Measurements from ENCODE around the gene MMP12.
"Not testable (repeated sequence)": the region's sequence is repeated elsewhere in the genome, so short reads cannot be mapped to it uniquely, and the experiment has no call there.

MMP12 gene

DNA sequence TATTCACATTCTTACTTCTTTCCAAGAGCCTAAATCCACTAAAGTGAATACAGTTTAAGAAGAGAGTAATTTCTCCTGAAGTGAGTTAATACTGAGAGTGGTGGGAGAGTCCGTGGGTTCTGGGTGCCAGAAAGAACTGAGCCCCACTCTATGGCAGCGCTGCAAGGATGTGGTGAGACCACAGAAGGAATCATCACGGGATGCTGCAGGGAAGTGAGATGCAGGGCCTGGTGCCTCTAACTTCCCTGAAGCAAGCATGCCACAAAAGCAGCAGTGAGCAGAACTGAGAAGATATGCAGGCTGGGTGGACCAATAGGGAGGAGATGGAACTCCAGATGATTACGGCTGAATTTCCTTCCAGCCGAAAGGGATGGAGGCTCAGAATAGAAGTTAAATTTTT lies 5.0 kb upstream of the MMP12 start:
- no peak overlapping the region for H3K4me2 ChIP-seq (ENCODE audit: low read depth, low read length, poor library complexity, severe bottlenecking)
- no peak overlapping the region for H3K9ac ChIP-seq (ENCODE audit: low read length)
- no peaks in the 10 kb centered on the region for H3K36me3 ChIP-seq (ENCODE audit: low read length)
- no peak overlapping the region for H3K27ac ChIP-seq (ENCODE audit: low read depth, low read length)
- no peak overlapping the region for H3K4me3 ChIP-seq (ENCODE audit: insufficient read depth, low read length, poor library complexity, severe bottlenecking)
- no peak for TF ChIP-seq EZH2phosphoT487 (conservative IDR thresholded peaks at IDR 0.05; ENCODE audit: low read length)
- TF ChIP-seq, protein P1, sequence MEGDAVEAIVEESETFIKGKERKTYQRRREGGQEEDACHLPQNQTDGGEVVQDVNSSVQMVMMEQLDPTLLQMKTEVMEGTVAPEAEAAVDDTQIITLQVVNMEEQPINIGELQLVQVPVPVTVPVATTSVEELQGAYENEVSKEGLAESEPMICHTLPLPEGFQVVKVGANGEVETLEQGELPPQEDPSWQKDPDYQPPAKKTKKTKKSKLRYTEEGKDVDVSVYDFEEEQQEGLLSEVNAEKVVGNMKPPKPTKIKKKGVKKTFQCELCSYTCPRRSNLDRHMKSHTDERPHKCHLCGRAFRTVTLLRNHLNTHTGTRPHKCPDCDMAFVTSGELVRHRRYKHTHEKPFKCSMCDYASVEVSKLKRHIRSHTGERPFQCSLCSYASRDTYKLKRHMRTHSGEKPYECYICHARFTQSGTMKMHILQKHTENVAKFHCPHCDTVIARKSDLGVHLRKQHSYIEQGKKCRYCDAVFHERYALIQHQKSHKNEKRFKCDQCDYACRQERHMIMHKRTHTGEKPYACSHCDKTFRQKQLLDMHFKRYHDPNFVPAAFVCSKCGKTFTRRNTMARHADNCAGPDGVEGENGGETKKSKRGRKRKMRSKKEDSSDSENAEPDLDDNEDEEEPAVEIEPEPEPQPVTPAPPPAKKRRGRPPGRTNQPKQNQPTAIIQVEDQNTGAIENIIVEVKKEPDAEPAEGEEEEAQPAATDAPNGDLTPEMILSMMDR (IDR thresholded peaks at IDR 0.05; ENCODE audit: insufficient read depth, low read length, poor library complexity, severe bottlenecking), result no peak
- no peaks in the 10 kb centered on the region for H3K79me2 ChIP-seq (ENCODE audit: insufficient read depth, low read length)
- no peaks in the 10 kb centered on the region for H3F3A ChIP-seq (ENCODE audit: insufficient read depth)
- no peaks in the 10 kb centered on the region for H3K27me3 ChIP-seq (ENCODE audit: low read length)
- H2AFZ ChIP-seq (ENCODE audit: low read depth, low read length, severe bottlenecking), result no peak overlapping the region
- no peaks in the 10 kb centered on the region for H3K9me2 ChIP-seq (replicated peaks; ENCODE audit: insufficient read depth, low read length)
- H3K9me3 ChIP-seq (ENCODE audit: insufficient read depth, low read length), result no peaks in the 10 kb centered on the region
- H4K20me1 ChIP-seq (ENCODE audit: low read depth, low read length), result no peaks in the 10 kb centered on the region

DNA sequence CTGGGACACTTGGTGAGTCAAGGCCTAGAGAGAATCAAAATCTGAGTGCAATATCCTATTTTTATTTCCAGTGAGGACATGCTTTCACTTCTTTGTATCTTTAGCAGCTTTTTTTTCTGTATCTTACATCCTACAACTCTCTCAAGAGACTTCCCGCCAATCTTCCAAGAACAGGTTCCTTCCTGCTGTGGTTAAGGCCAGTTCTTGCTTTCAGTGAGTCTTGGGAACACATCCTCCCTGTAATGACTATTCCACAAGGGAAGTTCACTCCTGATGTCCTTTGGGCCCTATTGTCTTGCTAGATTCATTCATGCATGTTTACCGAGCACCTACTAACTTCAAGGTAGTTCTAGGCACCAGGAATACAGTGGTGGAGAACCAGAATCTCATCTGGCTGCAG lies 3.8 kb upstream of the MMP12 start:
- TF ChIP-seq, protein P1 (IDR thresholded peaks at IDR 0.05; ENCODE audit: insufficient read depth, low read length, poor library complexity, severe bottlenecking), result no peak
- no peak for TF ChIP-seq EZH2phosphoT487 (conservative IDR thresholded peaks at IDR 0.05; ENCODE audit: low read length)
- H3F3A ChIP-seq (ENCODE audit: insufficient read depth), result no peaks in the 10 kb centered on the region
- no peaks in the 10 kb centered on the region for H3K9me2 ChIP-seq (replicated peaks; ENCODE audit: insufficient read depth, low read length)
- H2AFZ ChIP-seq (ENCODE audit: low read depth, low read length, severe bottlenecking), result no peak overlapping the region
- H3K9ac ChIP-seq (ENCODE audit: low read length), result no peak overlapping the region
- H4K20me1 ChIP-seq (ENCODE audit: low read depth, low read length), result no peaks in the 10 kb centered on the region
- H3K36me3 ChIP-seq (ENCODE audit: low read length), result no peaks in the 10 kb centered on the region
- no peak overlapping the region for H3K4me3 ChIP-seq (ENCODE audit: insufficient read depth, low read length, poor library complexity, severe bottlenecking)
- no peaks in the 10 kb centered on the region for H3K79me2 ChIP-seq (ENCODE audit: insufficient read depth, low read length)
- no peak overlapping the region for H3K27ac ChIP-seq (ENCODE audit: low read depth, low read length)
- H3K27me3 ChIP-seq (ENCODE audit: low read length), result no peaks in the 10 kb centered on the region
- H3K9me3 ChIP-seq (ENCODE audit: insufficient read depth, low read length), result no peaks in the 10 kb centered on the region
- no peak overlapping the region for H3K4me2 ChIP-seq (ENCODE audit: low read depth, low read length, poor library complexity, severe bottlenecking)

GRCh38 chr11:102869354-102869964 lies 5.3 kb downstream of the MMP12 start:
- H3K9me2 ChIP-seq (replicated peaks; ENCODE audit: insufficient read depth, low read length); H3K9ac ChIP-seq (ENCODE audit: low read length); H2AFZ ChIP-seq (ENCODE audit: low read depth, low read length, severe bottlenecking); H4K20me1 ChIP-seq (ENCODE audit: low read depth, low read length); H3K4me2 ChIP-seq (ENCODE audit: low read depth, low read length, poor library complexity, severe bottlenecking); H3K27ac ChIP-seq (ENCODE audit: low read depth, low read length); H3K4me3 ChIP-seq (ENCODE audit: insufficient read depth, low read length, poor library complexity, severe bottlenecking); H3K27me3 ChIP-seq (ENCODE audit: low read length); H3K36me3 ChIP-seq (ENCODE audit: low read length); H3K9me3 ChIP-seq (ENCODE audit: insufficient read depth, low read length); H3K79me2 ChIP-seq (ENCODE audit: insufficient read depth, low read length); H3F3A ChIP-seq (ENCODE audit: insufficient read depth): not testable (repeated sequence)

DNA sequence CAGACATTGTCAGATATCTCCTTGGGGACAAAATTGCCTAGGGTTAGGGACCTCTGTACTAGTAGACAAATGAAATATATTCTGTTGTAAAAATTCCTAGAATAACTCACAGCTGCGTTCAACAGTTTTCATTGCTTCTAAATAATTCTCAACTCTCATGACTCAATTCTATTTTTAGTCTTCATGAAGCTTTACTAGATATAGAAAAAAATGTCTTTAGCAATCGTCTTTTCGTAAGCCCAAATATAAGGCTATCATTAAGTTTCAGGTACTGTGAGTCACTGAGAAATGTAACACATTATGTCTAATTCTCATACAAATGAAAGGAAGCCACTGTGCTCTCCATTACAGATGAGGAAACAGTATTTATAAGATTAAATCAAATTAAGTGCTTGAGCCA lies 6.4 kb downstream of the MMP12 start:
- no peak overlapping the region for H3K4me2 ChIP-seq (ENCODE audit: low read depth, low read length, poor library complexity, severe bottlenecking)
- no peaks in the 10 kb centered on the region for H3K9me2 ChIP-seq (replicated peaks; ENCODE audit: insufficient read depth, low read length)
- no peak for TF ChIP-seq EZH2phosphoT487 (conservative IDR thresholded peaks at IDR 0.05; ENCODE audit: low read length)
- TF ChIP-seq, protein P1 (IDR thresholded peaks at IDR 0.05; ENCODE audit: insufficient read depth, low read length, poor library complexity, severe bottlenecking), result no peak
- no peak overlapping the region for H2AFZ ChIP-seq (ENCODE audit: low read depth, low read length, severe bottlenecking)
- H3K27me3 ChIP-seq (ENCODE audit: low read length), result no peaks in the 10 kb centered on the region
- no peaks in the 10 kb centered on the region for H3K79me2 ChIP-seq (ENCODE audit: insufficient read depth, low read length)
- H3K9me3 ChIP-seq (ENCODE audit: insufficient read depth, low read length), result no peaks in the 10 kb centered on the region
- H3K4me3 ChIP-seq (ENCODE audit: insufficient read depth, low read length, poor library complexity, severe bottlenecking), result no peak overlapping the region
- no peaks in the 10 kb centered on the region for H4K20me1 ChIP-seq (ENCODE audit: low read depth, low read length)
- no peaks in the 10 kb centered on the region for H3K36me3 ChIP-seq (ENCODE audit: low read length)
- no peak overlapping the region for H3K9ac ChIP-seq (ENCODE audit: low read length)
- H3F3A ChIP-seq (ENCODE audit: insufficient read depth), result no peaks in the 10 kb centered on the region
- no peak overlapping the region for H3K27ac ChIP-seq (ENCODE audit: low read depth, low read length)
